ENCODE measurements around the gene PITPNM1.

GRCh38 chr11:67442504-67443404 lies 62.4 kb downstream of the PITPNM1 start:
- TF ChIP-seq CTCF (conservative IDR thresholded peaks at IDR 0.05; ENCODE audit: low read depth, low read length), result no peak
- TF ChIP-seq EZH2 (IDR thresholded peaks at IDR 0.05; ENCODE audit: low read length, unreplicated experiment), result no peak
- no peak for TF ChIP-seq EZH2phosphoT487 (IDR thresholded peaks at IDR 0.05; ENCODE audit: borderline replicate concordance, low read length)
